ENCODE measurements around the gene NLRP13. TPM values are rescaled to one million over a fixed set of nuclear protein-coding genes. Genes with fewer than 3 reads are reported as not detected.

The NLRP13 gene
- total RNA-seq, 1 experiment from 2014 or later, result not detected

- ATAC-seq (no peak), DNase-seq (ENCODE audit: low read depth, low spot score) (no peak)
- no TSS peak for BruUV-seq (replicated peaks)
- Histone ChIP-seq H3K4me1 (ENCODE audit: control insufficient read depth in 1 of 2, insufficient read depth in 2 of 2, low read length in 2 of 2) (no peaks in the 10 kb centered on the region), H3K9me3 (ENCODE audit: control insufficient read depth in 1 of 2, insufficient read depth in 1 of 2, low read depth in 1 of 2, low read length in 2 of 2) (no peaks in the 10 kb centered on the region), H4K20me1 (ENCODE audit: insufficient read depth) (no peaks in the 10 kb centered on the region), H3K27me3 (ENCODE audit: insufficient read depth, low read length) (no peaks in the 10 kb centered on the region), H3K36me3 (ENCODE audit: control insufficient read depth in 1 of 2, insufficient read depth in 2 of 2, low read length in 2 of 2) (no peaks in the 10 kb centered on the region), H3K4me2 (ENCODE audit: low read length) (no peak overlapping the region), H2AFZ (ENCODE audit: low read depth, low read length, poor library complexity, severe bottlenecking) (no peak overlapping the region), H3K79me2 (ENCODE audit: insufficient read depth, low read length) (no peaks in the 10 kb centered on the region), H3K9ac (ENCODE audit: low read length) (no peak overlapping the region), H3K9me2 (ENCODE audit: insufficient read depth) (no peaks in the 10 kb centered on the region), H3K27ac (ENCODE audit: low read depth, low read length) (no peak overlapping the region), H3K4me3 (replicated peaks in 1 of 2; ENCODE audit: low read depth in 1 of 2, low read length in 2 of 2) (no peak overlapping the region)
- RAD21 ChIA-PET (ENCODE audit: low non-redundant PET in 1 of 2, low total read pairs in 2 of 2, uncharacterized antibody in 2 of 2, unreplicated experiment in 2 of 2), result no interaction called here
- no peak for TF ChIP-seq JUND (IDR thresholded peaks at IDR 0.05)
- TF ChIP-seq REST (IDR thresholded peaks at IDR 0.05; ENCODE audit: low read depth), result no peak
- TF ChIP-seq CEBPB (IDR thresholded peaks at IDR 0.05; ENCODE audit: low read depth), result no peak
- TF ChIP-seq SRF (IDR thresholded peaks at IDR 0.05; ENCODE audit: low read depth), result no peak
- TF ChIP-seq YY1 (IDR thresholded peaks at IDR 0.05; ENCODE audit: extremely low read depth, insufficient replicate concordance, low read depth, low read length), result no peak
- no peak for TF ChIP-seq CTCF (IDR thresholded peaks at IDR 0.05 in 2 of 3, conservative IDR thresholded peaks at IDR 0.05 in 1 of 3; ENCODE audit: borderline replicate concordance in 1 of 3, insufficient read depth in 1 of 3, low read depth in 2 of 3, low read length in 2 of 3)
- no peak for TF ChIP-seq ZBTB33 (IDR thresholded peaks at IDR 0.05; ENCODE audit: extremely low read depth, insufficient replicate concordance, low read length)
- TF ChIP-seq EZH2phosphoT487 (IDR thresholded peaks at IDR 0.05; ENCODE audit: borderline replicate concordance), result no peak
- no peak for TF ChIP-seq CBX3 (IDR thresholded peaks at IDR 0.05; ENCODE audit: low read depth)
- TF ChIP-seq POLR2AphosphoS5 (IDR thresholded peaks at IDR 0.05; ENCODE audit: low read depth, low read length), result no peak
- TF ChIP-seq ELF1 (IDR thresholded peaks at IDR 0.05; ENCODE audit: borderline replicate concordance, low read depth), result no peak
- no peak for TF ChIP-seq MAX (IDR thresholded peaks at IDR 0.05)
- no peak for TF ChIP-seq EZH2 (IDR thresholded peaks at IDR 0.05)
- intact Hi-C loops (cut with micrococcal nuclease), result no loop called here
- CTCF ChIA-PET, result no interaction called here
- POLR2A ChIA-PET, result no interaction called here
Measured at GRCh38 chr19:55855160-55855559, 77.0 kb downstream of the NLRP13 start.
